HT-29 (cell line): ENCODE measurements around the gene PARP14. TPM values are rescaled to one million over a fixed set of nuclear protein-coding genes. Genes with fewer than 3 reads are reported as not detected.
"Not testable (repeated sequence)": the region's sequence is repeated elsewhere in the genome, so short reads cannot be mapped to it uniquely, and the experiment has no call there.

Source experiments
- DNase-seq: peaks from one replicate; pipeline ENCODE4 v3.0.0-alpha.2; 2015; ENCODE audit warnings: low spot score
- total RNA-seq: library from RNA; depleted of rRNA; stranded (reverse); fragments of >200 nt; shearing (Covaris generic); gene quantifications from 2 replicates; pipeline ENCODE4 v1.2.3, GENCODE V29; 2014

The PARP14 gene
- total RNA-seq, 1 experiment from 2014 or later: 50.7 TPM

DNA sequence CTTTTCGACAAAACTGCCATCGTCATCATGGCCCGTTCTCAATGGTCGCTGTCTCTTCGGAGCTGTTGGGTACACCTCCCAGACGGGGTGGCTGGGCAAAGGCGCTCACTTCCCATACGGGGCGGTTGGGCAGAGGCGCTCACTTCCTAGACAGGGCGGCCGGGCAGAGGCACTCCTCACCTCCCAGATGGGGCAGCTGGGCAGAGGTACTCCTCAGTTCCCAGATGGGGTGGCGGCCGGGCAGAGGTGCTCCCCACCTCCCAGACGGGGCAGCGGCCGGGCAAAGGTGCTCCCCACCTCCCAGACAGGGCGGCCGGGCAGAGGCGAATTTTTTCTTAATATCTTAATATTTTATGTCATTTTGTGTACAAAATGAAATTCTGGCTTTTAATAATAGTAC is 44.5 kb downstream of the PARP14 start:
- no peak for DNase-seq

DNA sequence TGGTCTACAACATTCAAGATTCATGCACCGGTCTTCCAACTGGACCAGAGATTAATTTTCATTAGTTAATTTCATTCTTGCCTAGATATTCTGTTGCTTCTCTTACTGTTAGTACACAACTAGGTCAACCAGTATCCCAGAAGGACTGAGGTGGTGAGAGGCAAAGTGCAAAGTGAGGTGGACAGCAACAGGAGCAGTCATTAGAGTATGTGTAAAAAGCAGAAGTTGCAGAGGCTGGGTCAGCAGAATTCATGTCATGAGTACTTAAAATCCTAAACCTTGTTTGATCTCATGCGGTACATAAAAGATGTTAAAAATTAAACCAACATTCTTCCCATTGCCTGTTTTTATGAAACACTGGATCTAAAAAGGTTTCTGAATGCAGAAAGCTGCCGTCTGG is 46.7 kb downstream of the PARP14 start:
- DNase-seq: no peak

DNA sequence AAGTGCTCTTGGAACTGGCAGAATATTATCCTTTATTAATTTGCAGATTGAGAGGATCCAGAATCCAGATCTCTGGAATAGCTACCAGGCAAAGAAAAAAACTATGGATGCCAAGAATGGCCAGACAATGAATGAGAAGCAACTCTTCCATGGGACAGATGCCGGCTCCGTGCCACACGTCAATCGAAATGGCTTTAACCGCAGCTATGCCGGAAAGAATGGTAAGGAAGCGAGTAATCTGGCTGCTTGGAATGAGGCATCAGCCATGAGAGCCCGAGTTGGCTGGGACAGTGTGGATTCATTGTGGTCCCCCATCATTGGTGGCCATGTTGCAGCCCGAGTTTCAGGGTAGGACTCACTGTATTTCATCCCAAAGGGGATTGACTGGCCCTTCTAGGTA is 47.1 kb downstream of the PARP14 start:
- no peak for DNase-seq

DNA sequence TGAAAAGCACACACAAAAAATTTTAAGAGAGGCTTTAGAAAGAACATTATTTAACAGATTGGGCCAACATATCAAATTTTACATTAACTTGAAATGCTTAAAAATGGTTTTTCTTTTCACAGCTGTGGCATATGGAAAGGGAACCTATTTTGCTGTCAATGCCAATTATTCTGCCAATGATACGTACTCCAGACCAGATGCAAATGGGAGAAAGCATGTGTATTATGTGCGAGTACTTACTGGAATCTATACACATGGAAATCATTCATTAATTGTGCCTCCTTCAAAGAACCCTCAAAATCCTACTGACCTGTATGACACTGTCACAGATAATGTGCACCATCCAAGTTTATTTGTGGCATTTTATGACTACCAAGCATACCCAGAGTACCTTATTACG is 47.5 kb downstream of the PARP14 start:
- DNase-seq: no peak

DNA sequence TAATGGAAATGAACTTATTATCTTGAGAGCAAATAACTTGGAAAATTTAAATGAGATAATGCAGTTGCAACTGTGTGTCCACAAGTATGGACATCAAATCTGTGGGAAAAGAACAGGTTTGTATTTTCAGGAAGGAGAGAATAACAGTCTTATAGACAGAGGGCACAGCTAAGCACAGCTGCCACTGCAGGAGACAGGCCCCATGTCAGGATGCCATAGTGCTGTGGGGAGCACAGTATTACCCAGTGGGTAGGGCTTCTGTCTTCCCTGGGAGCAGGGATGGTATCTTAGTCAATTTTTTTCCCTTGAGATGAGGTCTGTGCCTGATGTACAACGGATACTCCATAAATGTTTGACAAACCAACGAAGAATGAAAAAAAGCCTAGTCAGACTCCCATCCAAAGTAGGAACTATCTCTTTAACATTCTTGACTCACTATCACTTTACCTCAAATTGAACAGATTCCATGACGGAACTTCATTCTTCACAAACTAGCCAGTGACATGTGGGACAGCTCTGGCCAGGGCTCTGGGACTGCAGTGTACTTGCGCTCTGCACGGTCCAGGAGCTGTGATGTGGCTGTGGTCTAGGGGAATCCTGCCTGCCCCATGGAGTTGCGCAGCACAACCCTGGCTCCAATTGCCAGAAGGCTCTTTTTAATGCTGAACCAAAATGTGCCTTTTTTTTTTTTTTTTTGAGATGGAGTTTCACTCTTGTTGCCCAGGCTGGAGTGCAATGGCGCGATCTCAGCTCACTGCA is 48.3 kb downstream of the PARP14 start:
- no peak for DNase-seq

DNA sequence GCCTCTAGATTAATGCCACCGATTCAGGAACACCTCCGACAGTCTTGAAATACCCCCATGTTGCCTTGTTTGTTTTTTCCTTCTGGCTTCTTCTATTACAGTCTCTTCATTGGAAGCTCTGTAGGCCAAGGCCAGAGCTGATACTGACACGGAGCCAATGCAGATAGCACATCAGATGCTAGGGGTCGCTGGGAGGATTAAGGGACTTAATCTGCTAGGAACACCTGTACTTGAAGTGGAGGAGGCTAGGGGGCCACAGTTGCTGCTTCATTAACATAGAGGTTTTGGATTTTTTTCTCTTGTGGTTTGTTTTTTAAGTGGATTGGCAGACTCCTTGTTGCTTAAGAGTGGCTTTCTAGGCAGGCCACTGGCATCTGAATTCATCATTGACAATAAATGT is 49.6 kb downstream of the PARP14 start:
- no peak for DNase-seq

DNA sequence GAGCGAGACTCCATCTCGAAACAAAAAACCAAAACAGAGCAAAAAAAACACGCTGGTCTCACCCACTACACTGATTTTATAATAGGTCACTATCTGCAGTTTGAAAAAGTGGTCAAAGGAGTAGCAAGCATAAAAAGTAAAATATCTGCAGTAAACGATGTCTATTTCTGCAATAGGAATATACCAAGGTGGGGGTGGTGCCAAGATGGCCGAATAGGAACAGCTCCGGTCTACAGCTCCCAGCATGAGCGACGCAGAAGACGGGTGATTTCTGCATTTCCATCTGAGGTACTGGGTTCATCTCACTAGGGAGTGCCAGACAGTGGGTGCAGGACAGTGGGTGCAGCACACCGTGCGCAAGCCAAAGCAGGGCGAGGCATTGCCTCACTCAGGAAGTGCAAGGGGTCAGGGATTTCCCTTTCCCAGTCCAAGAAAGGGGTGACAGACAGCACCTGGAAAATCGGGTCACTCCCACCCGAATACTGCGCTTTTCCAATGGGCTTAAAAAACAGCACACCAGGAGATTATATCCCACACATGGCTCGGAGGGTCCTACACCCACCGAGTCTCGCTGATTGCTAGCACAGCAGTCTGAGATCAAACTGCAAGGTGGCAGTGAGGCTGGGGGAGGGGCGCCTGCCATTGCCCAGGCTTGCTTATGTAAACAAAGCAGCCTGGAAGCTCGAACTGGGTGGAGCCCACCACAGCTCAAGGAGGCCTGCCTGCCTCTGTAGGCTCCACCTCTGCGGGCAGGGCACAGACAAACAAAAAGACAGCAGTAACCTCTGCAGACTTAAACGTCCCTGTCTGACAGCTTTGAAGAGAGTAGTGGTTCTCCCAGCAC is 52.3 kb downstream of the PARP14 start:
- DNase-seq: peak; percentile 81

DNA sequence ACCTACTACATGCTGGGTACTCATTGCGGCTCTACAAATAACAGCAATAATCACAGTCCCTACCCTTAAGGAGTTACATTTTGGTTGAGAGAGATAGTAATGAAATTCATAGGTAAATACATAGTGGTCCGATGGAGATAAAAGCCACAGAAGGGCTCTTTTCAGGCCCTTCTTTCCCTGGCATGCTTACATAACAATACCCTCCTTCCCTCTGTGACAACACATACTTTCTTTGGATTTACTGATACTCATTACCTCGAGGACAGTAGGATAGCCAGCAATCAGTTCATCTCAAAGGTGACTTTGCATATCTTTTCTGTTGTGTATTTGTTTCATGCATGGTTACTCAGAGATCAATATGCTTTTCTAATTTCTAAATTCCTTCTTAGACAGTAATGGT is 58.5 kb downstream of the PARP14 start:
- DNase-seq: no peak

DNA sequence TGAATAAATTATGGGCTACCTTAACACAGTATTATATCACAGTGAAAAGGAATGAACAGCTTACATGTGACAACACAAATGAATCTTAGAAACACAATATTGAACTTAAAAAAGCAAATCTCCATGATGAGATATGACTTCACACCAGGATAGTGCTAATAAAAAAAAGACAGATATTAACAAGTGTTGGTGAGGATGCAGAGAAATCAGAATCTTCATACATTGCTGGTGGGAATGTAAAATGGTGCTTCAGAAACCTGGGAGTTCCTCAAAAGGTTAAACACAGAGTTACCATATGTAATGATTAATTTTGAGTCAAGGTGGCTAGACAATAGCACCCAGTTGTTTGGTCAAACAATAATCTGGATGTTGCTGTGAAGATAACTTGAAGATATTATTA is 61.6 kb downstream of the PARP14 start:
- no peak for DNase-seq

DNA sequence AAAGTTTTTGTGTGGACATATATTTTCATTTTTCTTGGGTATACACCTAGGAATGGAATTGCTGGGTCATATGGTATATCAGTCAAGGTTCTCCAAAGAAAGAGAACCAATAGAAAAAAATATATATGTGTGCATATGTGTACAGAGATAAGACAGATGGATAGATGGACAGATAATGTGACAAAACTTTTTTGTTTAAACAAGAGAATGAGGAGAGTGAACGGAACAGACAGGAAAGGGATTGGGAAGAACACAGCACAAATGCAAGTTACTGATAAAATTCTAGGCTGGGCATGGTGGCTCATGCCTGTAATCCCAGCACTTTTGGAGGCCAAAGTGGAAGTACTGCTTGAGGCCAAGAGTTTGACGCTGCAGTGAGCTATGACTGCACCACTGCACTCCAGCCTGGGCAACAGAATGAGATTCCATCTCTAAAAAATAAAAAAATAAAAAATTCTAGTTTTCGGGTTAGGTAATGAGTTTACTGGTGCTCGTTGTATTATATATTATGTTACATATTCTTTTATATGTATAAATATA is 63.0 kb downstream of the PARP14 start:
- no peak for DNase-seq

DNA sequence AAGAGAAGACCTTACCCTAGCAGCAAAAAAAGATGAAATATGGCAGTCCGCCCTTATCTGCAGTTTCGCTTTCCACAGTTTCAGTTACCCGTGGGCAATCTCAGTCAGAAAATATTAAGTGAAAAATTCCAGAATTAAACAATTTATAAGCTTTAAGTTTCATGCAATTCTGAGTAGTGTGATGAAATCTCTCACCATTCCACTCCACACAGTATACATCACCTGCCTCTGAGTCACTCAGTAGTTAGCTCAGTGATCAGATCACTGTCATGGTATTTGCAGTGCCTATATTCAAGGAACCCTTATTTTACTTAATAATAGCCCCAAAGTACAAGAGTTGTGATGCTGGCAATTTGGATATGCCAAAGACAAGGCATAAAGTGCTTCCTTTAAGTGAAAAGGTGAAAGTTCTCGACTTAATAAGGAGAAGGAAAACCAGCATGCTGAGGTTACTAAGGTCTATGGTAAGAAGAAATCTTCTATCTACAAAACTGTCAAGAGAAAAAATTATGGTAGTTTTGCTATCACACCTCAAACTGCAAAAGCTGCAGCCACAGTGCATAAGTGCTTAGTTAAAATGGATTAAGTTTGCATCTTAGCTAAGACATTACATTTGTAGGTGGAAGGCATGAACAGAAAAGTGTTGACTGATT is 64.9 kb downstream of the PARP14 start:
- DNase-seq: no peak

DNA sequence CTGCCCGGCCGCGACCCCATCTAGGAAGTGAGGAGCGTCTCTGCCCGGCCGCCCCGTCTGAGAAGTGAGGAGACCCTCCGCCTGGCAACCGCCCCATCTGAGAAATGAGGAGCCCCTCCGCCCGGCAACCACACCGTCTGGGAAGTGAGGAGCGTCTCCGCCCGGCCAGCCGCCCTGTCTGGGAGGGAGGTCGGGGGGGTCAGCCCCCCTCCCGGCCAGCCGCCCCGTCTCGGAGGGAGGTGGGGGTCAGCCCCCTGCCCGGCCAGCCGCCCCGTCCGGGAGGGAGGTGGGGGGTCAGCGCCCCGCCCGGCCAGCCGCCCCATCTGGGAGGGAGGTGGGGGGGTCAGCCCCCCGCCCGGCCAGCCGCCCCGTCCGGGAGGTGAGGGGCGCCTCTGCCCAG is 66.7 kb downstream of the PARP14 start:
- not testable (repeated sequence) for DNase-seq

DNA sequence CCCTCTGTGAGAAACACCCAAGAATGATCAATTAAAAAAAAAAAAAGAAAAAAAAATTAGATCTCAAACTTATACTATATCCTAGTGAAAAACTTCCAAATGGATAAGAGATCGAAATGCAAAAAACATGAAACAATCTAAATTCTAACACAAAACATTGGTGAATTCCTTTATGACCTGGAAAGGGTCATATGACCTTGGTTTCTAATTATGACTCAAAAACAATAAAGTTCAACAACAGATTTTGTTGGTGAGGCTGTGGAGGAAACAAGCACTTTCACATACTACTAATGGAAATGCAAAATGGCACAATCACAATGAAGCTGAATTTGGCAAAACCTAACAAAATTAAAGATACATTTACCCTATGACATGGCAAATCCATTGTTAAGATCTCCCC is 67.7 kb downstream of the PARP14 start:
- no peak for DNase-seq

DNA sequence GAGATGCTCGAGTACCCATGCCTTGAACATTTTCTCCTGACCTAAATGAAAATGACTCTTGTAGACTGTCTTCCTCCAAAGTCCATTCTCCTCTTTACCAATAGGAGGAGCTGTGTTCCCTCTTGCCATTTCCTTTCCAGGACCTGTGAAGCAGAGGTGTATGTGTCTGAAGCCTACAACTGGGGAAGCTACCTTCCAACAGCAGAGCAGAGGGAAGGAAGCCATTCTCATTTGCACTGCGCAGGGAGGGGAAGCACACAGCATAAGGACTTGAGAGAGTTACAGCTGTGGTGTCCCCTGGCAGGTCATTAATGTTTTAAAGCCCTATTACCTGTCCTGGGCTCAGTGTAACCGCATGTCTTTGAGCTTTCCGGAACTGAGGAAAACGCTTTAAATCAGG is 74.3 kb downstream of the PARP14 start:
- peak; percentile 79 for DNase-seq

DNA sequence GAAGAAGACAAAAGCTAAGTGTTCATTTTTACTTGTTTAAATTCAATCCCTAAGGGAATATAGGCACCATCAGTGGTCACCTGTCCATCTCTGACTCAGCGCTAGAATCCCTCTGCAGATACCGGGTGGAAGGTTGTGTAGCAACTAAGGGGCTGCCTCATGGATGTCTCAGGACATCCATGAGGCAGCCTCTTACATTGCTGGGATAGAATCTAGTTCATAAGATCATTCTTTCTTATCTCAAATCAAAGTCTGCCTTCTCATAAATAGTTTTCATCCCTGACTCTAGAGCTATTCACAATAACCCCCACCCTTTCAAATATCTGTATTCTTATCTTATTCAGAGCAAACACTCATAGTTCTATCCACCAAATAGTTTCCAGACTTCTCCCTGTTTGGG is 74.9 kb downstream of the PARP14 start:
- no peak for DNase-seq

DNA sequence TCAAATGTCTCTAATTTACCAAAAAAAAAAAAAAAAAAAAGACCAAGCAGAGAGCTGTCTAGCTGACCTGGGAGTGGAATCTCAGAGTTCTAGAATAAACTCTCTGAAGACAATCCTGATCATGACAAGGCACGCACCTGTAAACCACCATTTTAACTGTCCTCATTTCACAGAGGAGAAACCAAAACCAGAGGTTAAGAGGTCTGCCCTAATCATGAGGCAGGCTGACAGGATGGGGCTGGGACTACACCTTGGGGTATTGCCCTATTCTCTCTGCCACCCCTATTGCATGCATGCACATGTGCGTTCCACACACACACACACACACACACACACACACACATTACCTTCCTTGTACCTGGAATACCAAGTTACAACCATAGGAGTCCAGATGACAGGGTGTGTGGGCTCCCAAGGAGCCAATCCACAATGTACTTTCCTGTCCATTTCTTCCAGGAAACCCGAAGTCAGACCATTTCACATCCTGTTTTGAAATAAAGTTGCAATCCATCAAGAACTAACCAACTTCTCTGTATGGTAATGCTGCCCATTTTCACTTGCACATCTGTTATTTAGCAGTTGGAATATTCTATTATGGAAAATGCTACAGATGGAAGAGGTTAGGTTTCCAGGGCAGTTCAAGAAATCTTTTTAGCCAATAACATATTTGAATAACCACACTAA is 78.4 kb downstream of the PARP14 start:
- no peak for DNase-seq

DNA sequence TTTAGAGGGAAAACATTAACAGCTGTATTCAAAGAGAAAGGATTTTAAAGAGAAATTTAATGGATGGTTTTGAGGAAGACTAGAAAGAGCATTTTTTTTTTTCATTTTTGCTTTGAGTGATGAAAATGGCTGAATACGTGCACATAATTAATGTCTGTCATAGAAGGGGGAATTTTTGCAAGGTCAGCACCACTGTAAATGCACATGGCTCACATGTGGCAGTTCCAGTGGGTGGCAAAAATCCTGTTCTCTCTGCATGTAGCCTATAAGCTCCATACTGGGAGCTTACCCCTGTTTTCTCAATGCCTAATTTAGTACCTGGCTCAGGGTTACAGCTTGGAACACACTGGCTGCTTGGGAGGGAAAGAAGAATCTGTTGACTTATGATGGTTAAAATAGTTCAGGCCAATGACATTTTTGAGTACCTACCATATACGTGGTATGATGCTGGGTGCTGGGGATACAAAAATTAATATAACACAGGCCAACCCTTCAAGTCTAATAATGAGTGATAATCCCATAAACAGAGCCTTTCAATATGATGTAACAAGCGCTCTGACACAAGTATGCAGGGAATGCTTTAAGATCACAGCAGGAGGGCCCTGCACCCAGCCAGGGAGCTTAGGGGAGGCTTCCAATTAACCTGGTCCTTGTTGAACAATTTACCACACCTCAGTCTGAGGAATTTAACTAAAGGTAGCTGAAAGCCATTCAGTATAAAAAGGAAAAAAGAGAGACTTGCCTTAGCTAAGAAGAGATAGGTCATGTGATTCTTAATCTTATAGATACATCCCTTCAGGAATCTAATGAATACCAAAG is 80.0 kb downstream of the PARP14 start:
- DNase-seq: no peak

DNA sequence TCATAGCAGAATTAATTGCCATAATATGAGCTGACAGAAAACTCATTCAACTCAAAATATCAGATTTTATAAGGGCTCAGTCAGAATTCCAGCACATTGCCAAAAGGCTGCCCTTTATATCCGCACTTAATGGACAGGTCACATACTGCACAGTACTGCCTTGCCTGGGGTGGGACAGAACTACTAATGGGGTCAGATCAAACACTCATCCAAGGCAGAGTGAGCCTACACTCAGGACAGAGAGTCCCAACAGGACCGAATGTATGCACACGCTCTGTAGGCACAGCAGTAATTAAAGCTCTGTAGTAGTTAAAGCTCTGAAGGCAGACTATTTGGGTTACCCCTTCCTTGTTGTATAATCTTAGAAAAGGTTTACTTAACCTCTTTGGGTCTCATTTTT is 85.8 kb downstream of the PARP14 start:
- DNase-seq: no peak

DNA sequence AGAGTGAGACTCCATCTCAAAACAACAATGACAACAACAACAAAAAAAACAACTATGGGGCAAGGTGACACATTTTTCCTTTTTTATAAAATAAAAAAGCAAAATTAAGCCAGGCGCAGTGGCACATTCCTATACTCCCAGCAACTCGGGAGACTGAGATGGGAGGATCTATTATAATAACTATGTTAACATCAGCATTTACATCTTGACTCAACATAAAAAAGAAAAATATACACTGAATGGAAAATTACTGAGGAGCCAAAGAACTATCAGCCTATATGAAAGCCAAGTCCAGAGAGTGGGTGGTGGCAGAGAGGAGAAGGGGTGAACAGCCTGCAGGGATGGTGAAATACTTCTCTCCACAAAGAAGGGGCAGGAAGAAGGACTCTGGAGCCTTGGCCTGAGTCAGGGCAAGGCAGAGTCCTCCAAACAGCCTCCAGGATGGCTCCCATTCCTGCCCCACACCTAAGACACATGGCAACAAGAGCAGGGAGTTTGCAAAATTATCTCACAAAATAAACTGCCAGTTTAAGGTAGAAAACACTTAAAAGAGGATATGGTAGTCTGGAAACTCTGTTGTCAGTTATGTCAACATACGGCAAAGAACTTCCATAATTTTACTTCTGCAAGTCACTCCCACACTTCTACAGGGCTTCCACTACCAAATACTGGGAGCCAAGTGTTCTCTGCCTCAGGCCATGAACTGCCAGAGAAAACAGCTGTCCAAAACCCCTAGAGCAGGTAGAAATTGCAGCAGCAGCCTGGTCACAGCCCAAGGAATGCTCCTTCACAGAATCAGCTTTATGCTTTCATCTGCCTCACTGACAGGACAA is 87.1 kb downstream of the PARP14 start:
- DNase-seq: no peak
